ENCODE measurements around the gene EPHB4. TPM values are rescaled to one million over a fixed set of nuclear protein-coding genes. Genes with fewer than 3 reads are reported as not detected.

The EPHB4 gene
- total RNA-seq, 1 experiment from 2014 or later: 49.0 TPM

DNA sequence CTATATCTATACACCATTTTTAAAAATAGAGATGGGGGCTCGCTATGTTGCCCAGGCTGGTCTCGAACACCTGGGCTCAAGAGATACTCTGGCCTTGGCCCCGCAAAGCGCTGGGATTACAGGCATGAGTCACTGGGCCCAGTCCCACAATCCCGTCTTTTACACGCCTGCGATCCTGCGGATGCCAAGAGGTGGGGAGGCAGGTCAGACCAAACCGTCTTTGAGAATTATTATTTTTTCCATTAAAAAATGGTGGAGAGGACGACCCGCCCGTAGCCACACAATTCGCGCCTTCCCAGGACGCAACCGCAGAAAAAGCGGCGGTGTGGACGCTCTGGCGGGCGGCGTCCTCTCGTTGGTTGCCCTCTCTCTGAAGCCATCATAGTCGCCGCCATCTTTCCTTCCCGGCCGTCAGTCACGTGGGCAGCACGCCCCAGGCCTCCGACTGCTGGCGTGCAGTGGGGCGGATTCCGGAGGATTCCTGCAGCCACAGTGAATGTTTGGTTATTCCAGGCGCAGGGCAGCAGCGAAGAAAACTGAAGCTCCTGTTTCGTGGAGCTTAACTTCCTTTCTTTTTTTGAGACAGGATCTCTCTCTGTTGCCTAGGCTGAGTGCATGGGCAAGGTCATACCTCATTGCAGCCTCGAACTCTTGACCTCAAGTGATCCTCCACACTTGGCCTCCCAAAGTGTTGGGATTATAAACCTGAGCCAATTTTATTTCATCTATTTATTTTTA lies 9.9 kb upstream of the EPHB4 start:
- Histone ChIP-seq H3K4me1 (replicated peaks) (peaks cover 8% of the 10 kb centered on the region), H3K27ac (peak overlapping the region; percentile 21; the same call in 1 of the 2 replicates), H3K9me3 (replicated peaks) (no peaks in the 10 kb centered on the region), H3K36me3 (no peaks in the 10 kb centered on the region), H3K27me3 (replicated peaks) (no peaks in the 10 kb centered on the region), H3K4me3 (peak overlapping the region; percentile 7)
- DNase-seq (ENCODE audit: low read depth in 1 of 2, low spot score in 2 of 2): peak; percentile 86 to 90

GRCh38 chr7:100836812-100837098 lies 9.4 kb upstream of the EPHB4 start:
- Histone ChIP-seq H3K27me3 (replicated peaks) (no peaks in the 10 kb centered on the region), H3K4me1 (replicated peaks) (peaks cover 8% of the 10 kb centered on the region), H3K9me3 (replicated peaks) (no peaks in the 10 kb centered on the region), H3K36me3 (no peaks in the 10 kb centered on the region), H3K27ac (peak overlapping the region; percentile 21; the same call in 1 of the 2 replicates), H3K4me3 (peak overlapping the region; percentile 7; the same call in 1 of the 2 replicates)
- DNase-seq (ENCODE audit: low read depth in 1 of 2, low spot score in 2 of 2): no peak

DNA sequence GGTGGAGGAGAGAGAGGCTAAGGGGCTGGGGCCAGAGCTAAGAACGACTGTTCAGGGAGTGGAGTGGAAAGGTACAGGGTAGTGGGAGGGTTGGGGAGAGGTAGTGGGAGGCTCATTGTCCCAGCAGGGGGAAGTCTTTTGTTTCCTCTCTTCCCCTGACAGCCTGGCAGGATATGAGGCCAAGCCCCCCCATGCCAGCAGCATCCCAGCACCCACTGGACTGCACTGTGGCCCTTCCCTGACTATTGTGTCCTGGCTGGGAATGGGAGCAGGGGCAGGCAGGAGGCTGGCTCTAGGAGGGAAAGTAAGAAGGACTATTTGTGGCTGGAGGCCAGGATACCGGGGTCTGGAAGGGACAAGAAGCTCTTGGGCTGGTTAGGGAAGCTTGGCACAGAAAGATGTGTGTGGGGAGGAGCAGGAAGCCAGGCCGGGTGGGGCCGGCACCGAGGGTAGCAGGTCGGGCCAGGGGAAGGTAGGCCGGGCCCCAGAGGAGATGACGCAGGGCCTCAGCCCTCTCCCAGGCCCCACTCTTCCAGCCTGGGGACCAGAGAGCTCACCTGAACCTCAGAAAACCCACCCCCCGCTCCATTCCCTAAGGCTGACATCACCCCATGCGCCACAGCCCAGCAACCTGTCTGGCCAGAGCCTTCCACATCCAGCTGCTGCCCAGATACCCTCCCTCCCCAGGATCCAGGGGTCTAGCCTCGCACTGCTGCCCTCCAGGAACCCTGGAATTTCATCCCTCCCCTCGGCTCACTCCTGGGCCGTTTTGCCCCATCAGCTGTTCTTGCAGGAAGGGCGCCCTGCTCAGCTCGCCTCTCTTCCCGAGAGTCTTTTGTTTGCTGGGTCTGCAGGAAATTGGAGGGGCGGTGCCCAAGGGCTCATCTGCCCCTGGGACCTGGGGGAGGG lies 8.8 kb upstream of the EPHB4 start:
- Histone ChIP-seq H3K27ac (no peak overlapping the region), H3K36me3 (no peaks in the 10 kb centered on the region), H3K4me3 (no peak overlapping the region), H3K4me1 (replicated peaks) (peaks cover 8% of the 10 kb centered on the region), H3K27me3 (replicated peaks) (no peaks in the 10 kb centered on the region), H3K9me3 (replicated peaks) (no peaks in the 10 kb centered on the region)
- no peak for DNase-seq (ENCODE audit: low read depth in 1 of 2, low spot score in 2 of 2)

DNA sequence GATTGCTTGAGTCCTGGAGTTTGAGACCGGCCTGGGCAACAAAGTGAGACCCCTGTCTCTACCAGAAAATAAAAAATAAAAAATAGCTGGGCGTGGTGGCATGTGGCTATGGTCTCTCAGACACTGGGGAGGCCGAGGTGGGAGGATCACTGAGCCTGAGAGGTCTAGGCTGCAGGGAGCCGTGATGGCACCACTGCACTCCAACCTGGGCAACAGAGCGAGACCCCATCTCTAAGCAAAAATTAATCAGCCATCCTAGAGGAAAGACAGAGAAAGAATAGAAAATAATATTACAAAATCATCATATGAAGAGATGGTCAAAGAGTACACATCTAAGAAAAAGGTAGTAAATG lies 4.9 kb upstream of the EPHB4 start:
- H3K9me3 ChIP-seq (replicated peaks): no peaks in the 10 kb centered on the region
- peaks cover 12% of the 10 kb centered on the region for H3K4me1 ChIP-seq (replicated peaks)
- no peak for DNase-seq (ENCODE audit: low read depth in 1 of 2, low spot score in 2 of 2)
- no peak overlapping the region for H3K4me3 ChIP-seq
- no peaks in the 10 kb centered on the region for H3K36me3 ChIP-seq
- no peaks in the 10 kb centered on the region for H3K27me3 ChIP-seq (replicated peaks)
- H3K27ac ChIP-seq: no peak overlapping the region

GRCh38 chr7:100830396-100830795 lies 3.1 kb upstream of the EPHB4 start:
- Histone ChIP-seq H3K27ac (no peak overlapping the region), H3K36me3 (0 out of 2 replicates have a peak, but pooled peaks cover 5% of the 10 kb centered on the region), H3K4me3 (no peak overlapping the region), H3K4me1 (replicated peaks) (peaks cover 26% of the 10 kb centered on the region), H3K9me3 (replicated peaks) (no peaks in the 10 kb centered on the region), H3K27me3 (replicated peaks) (no peaks in the 10 kb centered on the region)
- DNase-seq (ENCODE audit: low read depth in 1 of 2, low spot score in 2 of 2): no peak

GRCh38 chr7:100829150-100829716 lies 1.9 kb upstream of the EPHB4 start:
- Histone ChIP-seq H3K27ac (no peak overlapping the region), H3K4me1 (replicated peaks) (peaks cover 31% of the 10 kb centered on the region), H3K4me3 (no peak overlapping the region), H3K27me3 (replicated peaks) (no peaks in the 10 kb centered on the region), H3K9me3 (replicated peaks) (no peaks in the 10 kb centered on the region), H3K36me3 (peaks cover 13% of the 10 kb centered on the region)
- no peak for DNase-seq (ENCODE audit: low read depth in 1 of 2, low spot score in 2 of 2)

DNA sequence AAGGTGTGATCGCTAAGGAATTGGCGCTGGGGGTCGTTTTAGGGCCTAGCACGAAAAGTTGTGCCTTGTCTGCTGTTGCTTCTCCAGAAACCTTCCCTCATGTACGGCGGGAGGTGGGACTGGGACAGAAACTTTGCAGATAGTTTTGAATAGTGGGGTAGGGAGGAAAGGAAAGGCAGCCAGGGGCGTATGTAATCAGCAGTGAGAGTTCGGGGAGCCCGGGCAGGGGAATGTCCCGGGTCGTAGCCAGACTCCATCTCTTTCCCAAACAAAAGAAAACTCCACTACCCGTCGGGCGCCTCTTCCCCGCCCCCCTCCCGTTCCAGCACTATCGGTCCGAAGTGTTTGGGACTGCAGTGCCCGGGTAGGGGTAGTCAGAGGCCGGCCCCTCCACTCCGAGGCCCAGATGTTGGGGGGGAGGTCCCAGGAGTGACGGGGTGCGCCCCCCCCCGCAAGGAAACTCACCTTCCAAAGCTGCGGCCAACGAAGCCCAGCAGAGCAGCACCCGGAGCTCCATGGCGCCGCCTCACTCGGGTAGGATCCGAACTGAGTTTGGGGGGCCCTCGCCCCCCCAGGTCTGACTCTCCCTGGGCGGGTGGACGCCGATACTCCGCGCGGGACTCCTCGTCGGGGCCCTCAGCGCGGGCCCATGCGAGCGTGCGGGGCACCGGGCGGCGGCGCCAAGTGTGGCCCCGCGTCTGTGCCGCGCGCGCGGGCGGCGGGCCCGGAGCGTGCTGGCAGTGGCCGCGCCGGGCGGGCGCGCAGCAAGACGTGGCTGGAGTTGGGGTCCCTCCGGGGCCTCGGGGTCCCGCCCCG lies 601 bp downstream of the EPHB4 start:
- no peak overlapping the region; the same call in 1 of the 2 replicates for H3K27ac ChIP-seq
- H3K36me3 ChIP-seq: peaks cover 37% of the 10 kb centered on the region
- H3K9me3 ChIP-seq (replicated peaks): no peaks in the 10 kb centered on the region
- H3K4me1 ChIP-seq (replicated peaks): peaks cover 31% of the 10 kb centered on the region
- H3K4me3 ChIP-seq: peak overlapping the region; percentile 85
- no peaks in the 10 kb centered on the region for H3K27me3 ChIP-seq (replicated peaks)
- DNase-seq (ENCODE audit: low read depth in 1 of 2, low spot score in 2 of 2): peak in 1 of 2 experiments; percentile 43

DNA sequence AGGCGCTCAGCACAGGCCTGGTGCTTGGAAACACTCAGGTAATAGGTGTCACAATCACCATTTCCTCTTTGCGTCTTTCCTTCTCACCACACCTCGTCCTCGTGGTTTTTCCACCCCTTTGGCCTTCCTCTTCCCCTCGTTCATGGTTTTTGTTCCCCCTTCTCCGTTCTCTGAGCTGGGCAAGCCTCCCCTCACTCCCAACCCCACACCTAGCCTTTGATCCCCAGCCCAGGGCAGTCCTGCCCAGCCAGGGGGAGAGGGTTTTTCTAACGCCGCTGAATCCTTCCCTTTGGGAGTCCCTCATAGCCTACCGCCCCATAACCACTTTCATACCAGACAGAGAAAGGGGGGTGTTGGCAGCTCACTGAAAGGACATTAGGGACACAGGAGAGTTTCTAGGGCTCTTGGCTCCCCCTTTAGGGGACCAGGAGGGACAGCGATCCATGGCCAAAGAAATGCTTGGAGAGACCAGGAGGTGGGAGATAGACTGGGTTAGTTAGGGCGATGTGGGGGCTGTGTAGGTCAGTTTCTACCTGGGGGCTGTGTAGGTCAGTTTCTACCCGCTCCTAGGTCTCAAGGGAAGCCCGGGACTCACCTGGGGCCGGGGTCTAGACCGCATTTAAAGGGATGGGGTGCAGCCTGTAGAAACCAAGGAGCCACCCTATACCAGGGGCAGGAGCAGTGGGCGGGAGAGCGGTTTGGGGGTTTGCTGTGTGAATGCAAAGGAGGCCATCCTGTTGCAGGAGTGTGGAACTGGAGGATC lies 1.4 kb downstream of the EPHB4 start:
- Histone ChIP-seq H3K27ac (no peak overlapping the region), H3K9me3 (replicated peaks) (no peaks in the 10 kb centered on the region), H3K4me3 (peak overlapping the region; percentile 85), H3K36me3 (peaks cover 40% of the 10 kb centered on the region), H3K27me3 (replicated peaks) (no peaks in the 10 kb centered on the region), H3K4me1 (replicated peaks) (peaks cover 31% of the 10 kb centered on the region)
- DNase-seq (ENCODE audit: low read depth in 1 of 2, low spot score in 2 of 2): peak in 1 of 2 experiments; percentile 29

- Histone ChIP-seq H3K4me1 (replicated peaks) (peaks cover 31% of the 10 kb centered on the region), H3K27ac (no peak overlapping the region), H3K27me3 (replicated peaks) (no peaks in the 10 kb centered on the region), H3K4me3 (no peak overlapping the region), H3K9me3 (replicated peaks) (no peaks in the 10 kb centered on the region), H3K36me3 (peaks cover 46% of the 10 kb centered on the region)
- DNase-seq (ENCODE audit: low read depth in 1 of 2, low spot score in 2 of 2): no peak
These were observed 2.1 kb downstream of the EPHB4 start for GRCh38 chr7:100825215-100825671.

- no peaks in the 10 kb centered on the region for H3K27me3 ChIP-seq (replicated peaks)
- H3K9me3 ChIP-seq (replicated peaks): no peaks in the 10 kb centered on the region
- H3K27ac ChIP-seq: no peak overlapping the region
- DNase-seq (ENCODE audit: low read depth in 1 of 2, low spot score in 2 of 2): no peak
- H3K4me1 ChIP-seq (replicated peaks): peaks cover 31% of the 10 kb centered on the region
- peaks cover 51% of the 10 kb centered on the region for H3K36me3 ChIP-seq
- no peak overlapping the region for H3K4me3 ChIP-seq
These were observed 2.7 kb downstream of the EPHB4 start for GRCh38 chr7:100824499-100825214.

DNA sequence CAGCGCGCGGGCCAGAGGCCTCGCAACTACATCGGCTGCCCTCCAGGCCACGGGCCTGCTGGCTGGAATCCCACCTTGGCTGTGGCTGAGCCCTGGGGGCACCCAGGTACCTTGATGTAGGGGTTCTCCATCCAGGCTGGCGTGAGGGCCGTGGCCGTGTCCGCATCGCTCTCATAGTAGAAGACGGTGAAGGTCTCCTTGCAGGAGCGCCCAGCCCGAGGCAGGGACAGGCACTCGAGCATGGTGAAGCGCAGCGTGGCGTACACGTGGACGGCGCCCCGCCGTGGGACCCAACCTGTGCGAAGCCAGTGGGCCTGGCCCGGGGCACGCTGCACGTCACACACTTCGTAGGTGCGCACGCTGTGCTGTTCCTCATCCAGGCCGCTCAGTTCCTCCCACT lies 3.8 kb downstream of the EPHB4 start:
- Histone ChIP-seq H3K27ac (no peak overlapping the region), H3K4me3 (no peak overlapping the region), H3K27me3 (replicated peaks) (no peaks in the 10 kb centered on the region), H3K4me1 (replicated peaks) (peaks cover 31% of the 10 kb centered on the region), H3K9me3 (replicated peaks) (no peaks in the 10 kb centered on the region), H3K36me3 (peaks cover 62% of the 10 kb centered on the region)
- no peak for DNase-seq (ENCODE audit: low read depth in 1 of 2, low spot score in 2 of 2)

DNA sequence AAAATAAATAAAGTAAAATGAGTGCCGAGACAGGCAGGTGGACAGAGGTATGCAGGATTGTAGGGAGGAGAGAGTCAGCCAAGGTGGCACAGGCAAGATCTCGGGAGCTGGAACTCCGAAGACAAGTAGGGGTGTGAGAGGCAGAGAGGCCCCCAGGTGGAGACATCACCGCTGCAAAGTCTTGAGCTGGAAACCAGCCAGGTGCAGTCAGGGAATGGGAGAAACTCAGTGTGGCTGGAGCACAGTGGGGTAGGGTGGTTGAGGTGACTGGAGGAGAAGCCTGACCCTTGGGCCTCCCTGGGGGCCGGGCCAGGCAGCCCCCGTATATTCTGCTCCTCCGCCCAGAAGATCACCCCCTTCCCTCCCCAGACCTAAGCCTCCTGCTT lies 4.2 kb downstream of the EPHB4 start:
- Histone ChIP-seq H3K36me3 (peaks cover 63% of the 10 kb centered on the region), H3K9me3 (replicated peaks) (no peaks in the 10 kb centered on the region), H3K27me3 (replicated peaks) (no peaks in the 10 kb centered on the region), H3K4me3 (no peak overlapping the region), H3K4me1 (replicated peaks) (peaks cover 29% of the 10 kb centered on the region), H3K27ac (no peak overlapping the region)
- DNase-seq (ENCODE audit: low read depth in 1 of 2, low spot score in 2 of 2): no peak

Data from SJSA1 (cell line).